Gastrocnemius medialis (tissue), 4 donors: ENCODE measurements around the gene RGS21.

Experiments
- CTCF ChIP-seq, 5 experiments: fragments of 450-650 bp in 3 of 5; fragments of 200-600 bp in 2 of 5; sonication (generic) in 2 of 5; IDR thresholded peaks in 4 of 5; conservative IDR thresholded peaks in 1 of 5; 1 replicate in 4 of 5; 2 replicates in 1 of 5; pipeline ENCODE4 v1.5.1; 2016 to 2019; ENCODE audit warnings: antibody characterized with exemption in 5 of 5, mild to moderate bottlenecking in 3 of 5, moderate library complexity in 3 of 5
- POLR2A ChIP-seq, 2 donors: fragments of 450-650 bp; IDR thresholded peaks; one replicate each; pipeline ENCODE4 v1.6.1; 2017; ENCODE audit warnings: antibody characterized with exemption in 2 of 2, mild to moderate bottlenecking in 2 of 2, moderate library complexity in 2 of 2

- TF ChIP-seq POLR2A (IDR thresholded peaks at IDR 0.05) (no peak), CTCF (IDR thresholded peaks at IDR 0.05 in 4 of 5, conservative IDR thresholded peaks at IDR 0.05 in 1 of 5) (no peak)
These were observed 42.2 kb upstream of the RGS21 start for GRCh38 chr1:192274588-192274987.
